Stimulated activated CD8-positive, alpha-beta memory T cell treated with anti-CD3 and anti-CD28 coated beads, Interleukin-2, amount 100 ng/mL, for 48 hours (primary cell): ENCODE data around the gene TAF7L.
"Not testable (repeated sequence)": the region's sequence is repeated elsewhere in the genome, so short reads cannot be mapped to it uniquely, and the experiment has no call there.

ENCODE experiments used
- DNase-seq, 2 donors: peaks; one replicate each; pipeline ENCODE4 v3.0.0-alpha.2; 2020; ENCODE audit warnings: low read depth in 2 of 2

Gene TAF7L, protein sequence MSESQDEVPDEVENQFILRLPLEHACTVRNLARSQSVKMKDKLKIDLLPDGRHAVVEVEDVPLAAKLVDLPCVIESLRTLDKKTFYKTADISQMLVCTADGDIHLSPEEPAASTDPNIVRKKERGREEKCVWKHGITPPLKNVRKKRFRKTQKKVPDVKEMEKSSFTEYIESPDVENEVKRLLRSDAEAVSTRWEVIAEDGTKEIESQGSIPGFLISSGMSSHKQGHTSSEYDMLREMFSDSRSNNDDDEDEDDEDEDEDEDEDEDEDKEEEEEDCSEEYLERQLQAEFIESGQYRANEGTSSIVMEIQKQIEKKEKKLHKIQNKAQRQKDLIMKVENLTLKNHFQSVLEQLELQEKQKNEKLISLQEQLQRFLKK

DNA sequence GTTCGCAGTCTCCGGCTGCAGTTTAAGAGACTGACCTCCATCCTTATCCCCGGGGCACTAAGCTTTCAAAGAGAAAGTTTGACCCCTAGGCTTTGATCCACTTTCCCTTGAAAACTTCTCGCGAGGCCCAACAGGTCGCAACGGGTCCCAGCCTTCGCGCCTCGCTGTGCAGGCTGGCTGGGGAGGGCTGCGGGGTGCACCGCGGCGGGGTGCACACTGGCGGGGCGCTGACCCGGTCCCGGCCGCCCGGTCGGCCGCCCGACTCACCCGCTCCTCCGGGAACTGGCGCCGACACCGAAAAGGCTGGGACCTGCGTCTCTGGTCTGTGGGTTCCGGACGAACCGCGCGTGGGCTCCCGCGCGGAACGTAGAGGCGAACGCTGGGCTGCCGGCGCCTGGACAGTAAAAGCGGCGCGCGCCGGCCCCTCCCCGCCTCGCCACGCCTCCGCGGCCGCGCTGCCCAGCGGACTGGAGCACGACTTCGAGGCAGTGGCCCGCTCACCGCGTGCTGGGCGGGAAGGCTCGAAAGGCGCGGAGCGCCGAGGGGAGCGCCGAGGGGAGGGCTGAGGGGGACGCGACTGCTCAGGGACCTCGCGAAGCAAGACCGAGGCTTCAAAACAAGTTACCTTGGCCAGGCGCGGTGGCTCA, at the start of gene TAF7L:
Gene TAF7L, minus strand, starts transcription at position 378 of the 647 bp plus-strand sequence. CDS start 3,791 bp downstream, outside the sequence.
- DNase-seq: no peak

DNA sequence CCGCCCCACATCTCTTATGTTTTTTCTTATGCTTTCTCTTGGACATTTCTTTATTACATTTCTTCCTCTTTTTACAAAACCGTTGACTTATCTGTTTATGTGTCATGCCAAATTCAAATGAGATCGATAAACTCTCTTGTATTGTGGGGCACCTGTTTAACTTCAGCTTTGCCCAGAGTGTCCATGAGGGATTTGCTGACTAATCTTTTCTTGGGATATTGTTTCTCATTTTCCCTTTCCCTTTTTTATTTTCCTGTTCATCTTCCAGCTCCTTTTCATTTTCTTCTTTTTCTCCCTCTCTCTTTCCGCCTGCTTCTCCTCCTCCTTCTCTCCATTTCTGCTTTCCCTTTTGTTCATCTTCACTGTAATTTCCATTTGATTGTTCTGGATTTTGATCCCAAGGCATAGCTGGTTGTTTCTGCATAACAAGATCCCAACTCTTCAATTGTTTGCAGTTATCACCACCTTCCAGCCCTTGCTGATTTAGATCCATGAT, 46.7 kb upstream of the TAF7L start:
- no peak for DNase-seq

DNA sequence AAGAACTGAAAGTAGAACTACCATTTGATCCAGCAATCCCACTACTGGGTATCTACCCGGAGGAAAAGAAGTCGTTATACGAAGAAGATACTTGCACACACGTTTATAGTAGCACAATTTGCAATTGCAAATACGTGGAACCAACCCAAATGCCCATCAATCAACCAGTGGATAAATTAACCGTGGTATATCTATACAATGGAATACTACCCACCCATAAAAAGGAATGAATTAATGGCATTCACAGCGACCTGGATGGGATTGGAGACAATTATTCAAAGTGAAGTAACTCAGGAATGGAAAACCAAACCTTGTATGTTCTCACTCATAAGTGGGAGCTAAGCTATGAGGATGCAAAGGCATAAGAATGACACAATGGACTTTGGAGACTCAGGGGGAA, 43.2 kb upstream of the TAF7L start:
- DNase-seq: not testable (repeated sequence)

DNA sequence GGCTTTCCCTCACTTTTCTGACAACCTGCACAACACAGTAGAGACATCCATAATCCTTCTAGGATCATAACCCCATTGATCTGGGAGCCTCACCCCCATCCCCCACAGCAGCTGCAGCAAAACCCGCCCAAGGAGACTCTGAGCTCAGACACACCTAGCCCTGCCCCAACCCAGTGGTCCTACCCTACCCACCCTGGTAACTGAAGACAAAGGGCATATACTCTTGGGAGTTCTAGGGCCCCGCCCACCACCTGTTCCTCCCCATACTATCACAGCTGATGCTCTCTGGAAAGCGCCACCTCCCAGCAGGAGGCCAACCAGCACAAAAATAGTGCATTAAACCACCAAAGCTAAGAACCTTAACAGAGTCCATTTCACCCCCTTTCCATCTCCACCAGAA, 35.5 kb upstream of the TAF7L start:
- not testable (repeated sequence) for DNase-seq

DNA sequence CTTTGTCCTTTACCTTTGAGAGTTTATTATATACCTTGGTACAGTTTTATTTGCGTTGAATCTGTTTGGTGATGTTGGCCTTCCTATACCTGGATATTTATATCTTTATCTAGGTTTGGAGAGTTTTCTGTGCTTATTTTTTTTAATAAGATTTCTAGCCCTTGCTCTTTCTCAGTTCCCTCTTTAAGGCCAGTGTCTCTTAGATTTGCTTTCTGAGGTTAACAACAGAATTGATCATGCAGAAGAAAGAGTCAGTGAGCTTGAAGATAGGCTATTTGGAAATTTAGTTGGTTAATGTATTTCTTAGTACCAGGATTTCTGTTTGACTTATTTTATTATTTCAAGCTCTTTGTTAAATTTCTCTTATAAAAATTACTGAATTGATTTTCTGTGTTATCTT, 12.7 kb upstream of the TAF7L start:
- DNase-seq: no peak

DNA sequence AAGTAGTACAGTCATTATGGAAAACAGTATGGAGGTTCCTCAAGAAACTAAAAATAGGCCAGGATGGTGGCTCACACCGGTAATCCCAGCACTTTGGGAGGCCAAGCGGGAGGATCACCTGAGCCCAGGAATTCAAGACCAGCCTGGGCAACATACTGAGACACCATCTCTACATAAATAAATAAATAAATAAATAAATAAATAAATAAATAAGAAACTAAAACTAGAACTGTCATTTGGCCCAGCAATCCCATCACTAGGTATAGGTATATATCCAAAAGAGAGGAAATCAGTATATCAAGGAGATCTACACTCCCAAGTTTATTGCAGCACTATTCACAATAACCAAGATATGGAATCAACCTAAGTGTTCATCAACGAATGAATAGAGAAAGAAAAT, 4.5 kb upstream of the TAF7L start:
- DNase-seq: not testable (repeated sequence)

DNA sequence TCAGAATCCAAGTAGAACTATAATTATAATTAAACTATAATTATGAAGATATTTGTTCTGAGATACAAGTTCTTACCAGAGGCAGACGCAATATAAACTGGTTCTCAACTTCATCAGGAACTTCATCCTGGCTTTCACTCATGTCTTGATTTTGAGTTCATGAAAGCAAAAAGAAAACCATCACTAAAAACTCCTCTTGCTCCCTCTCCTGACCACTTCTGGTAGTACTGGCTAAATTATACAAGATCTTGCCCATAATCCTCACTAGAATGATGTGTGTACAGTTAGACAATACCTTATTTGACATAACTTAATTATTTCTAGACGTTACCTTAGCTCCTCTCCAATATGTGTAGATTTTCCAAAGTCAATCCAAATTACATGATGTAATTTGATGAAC, 3.7 kb downstream of the TAF7L start:
- no peak for DNase-seq

DNA sequence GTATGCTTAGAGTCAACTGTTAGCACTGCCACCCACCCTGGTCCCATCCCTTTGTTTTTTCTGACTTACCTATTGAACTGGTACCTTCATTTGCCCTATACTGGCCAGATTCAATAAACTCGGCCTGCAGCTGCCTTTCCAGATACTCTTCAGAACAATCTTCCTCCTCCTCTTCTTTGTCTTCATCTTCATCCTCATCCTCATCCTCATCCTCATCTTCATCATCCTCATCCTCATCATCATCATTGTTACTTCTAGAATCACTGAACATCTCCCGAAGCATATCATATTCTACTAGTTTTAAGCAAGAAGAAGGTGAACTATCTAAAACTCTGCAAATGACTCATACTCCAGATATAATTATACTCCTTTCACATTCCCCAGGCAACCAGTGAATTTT, 14.9 kb downstream of the TAF7L start:
- no peak for DNase-seq

DNA sequence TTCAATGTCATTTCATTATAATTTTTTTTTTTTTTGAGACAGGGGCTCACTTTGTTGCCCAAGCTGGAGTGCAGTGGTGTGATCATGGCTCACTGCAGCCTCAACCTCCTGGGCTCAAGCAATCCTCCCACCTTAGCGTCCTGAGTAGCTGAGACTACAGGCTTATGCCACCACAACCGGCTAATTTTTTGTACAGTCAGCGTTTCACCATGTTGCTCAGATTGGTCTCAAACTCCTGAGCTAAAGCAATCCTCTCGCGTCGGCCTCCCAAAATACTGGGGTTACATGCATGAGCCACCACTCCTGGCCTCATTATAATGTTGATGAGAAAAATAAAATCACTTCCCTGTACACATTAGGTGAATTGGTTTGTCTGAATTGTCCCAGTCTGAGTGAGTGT, 16.9 kb downstream of the TAF7L start:
- DNase-seq: no peak

DNA sequence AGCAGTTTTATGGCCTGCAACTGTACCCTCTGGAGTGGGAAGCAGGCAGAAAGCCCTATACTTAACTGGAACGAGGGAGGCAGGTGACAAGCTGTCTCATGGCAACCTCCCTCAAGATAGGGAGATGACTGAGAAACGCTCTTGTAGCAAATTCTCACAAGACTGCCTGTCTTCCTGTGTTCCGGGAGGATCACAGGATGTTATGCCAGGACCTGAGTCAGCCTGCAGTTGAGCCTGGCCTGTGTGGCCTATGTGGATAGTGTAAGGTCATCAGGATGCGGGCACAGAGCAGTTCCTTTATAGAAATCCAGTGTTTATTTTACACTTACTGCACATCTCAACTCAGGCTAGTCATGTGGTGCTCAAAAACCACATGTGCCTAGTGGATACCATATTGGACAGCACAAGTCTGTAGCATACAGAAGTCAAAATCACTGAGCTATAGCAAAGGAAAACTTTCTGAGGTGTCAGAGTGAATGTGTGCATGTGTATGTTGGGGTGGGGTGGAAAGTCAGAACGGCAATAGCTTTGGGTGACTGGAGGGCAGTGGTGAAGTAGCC, 25.2 kb downstream of the TAF7L start:
- DNase-seq: no peak

DNA sequence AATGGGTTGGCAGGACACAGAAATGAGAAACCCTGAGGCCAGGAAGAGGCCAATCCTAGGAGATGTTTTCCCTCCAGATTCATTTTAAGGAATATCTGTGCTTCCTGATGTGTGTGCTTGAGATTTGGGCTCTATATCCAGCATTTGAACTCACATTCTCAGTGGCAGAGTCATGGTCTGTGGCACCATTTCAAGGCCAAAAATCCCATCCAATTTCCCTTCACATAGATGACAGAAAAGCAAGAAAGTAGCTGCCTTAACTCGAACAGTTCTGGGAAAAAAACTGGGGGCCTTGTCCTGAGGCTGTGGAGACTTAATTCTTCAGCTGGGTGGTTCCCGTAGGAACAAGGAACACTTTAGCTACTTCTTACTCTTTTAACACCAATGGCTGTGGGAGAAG, 27.4 kb downstream of the TAF7L start:
- DNase-seq: no peak

DNA sequence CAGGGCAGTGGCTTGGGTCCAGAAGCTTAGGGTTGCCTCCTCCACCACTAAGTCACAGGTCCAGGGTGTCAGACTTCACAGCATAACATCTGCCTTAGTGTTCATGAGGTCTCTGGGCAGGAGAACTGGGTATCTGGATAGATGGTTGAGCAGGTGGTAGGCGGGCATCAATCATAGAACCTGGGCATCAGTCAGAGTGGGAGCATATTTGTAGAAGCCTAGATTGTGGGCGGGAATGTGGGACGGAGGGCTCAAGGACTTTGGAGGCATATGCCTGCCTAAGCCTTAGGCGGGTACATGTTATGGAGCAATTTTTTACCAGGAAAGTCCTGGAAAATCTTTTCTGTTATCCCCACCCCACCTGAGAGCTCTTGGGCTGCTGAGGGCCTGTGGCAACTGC, 28.5 kb downstream of the TAF7L start:
- DNase-seq: no peak

DNA sequence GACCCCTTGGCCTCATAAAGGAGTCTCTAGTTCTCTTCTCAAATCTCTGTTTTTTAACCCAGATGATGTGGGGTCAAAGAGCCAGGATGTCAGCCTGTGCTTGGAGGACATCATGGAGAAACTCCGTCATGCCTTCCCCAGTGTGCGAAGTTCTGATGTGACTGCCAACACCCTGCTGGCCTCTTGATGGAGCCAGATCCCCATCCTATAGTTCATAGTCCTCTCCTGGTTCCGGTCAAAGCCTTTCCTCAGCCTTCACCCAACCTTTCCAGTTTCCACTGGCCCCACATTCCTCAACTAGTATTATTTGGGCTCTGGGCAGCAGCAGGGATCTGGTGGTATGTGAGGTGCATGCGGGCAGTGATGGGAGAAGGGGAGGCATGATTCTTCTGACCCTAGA, 30.7 kb downstream of the TAF7L start:
- DNase-seq: no peak

DNA sequence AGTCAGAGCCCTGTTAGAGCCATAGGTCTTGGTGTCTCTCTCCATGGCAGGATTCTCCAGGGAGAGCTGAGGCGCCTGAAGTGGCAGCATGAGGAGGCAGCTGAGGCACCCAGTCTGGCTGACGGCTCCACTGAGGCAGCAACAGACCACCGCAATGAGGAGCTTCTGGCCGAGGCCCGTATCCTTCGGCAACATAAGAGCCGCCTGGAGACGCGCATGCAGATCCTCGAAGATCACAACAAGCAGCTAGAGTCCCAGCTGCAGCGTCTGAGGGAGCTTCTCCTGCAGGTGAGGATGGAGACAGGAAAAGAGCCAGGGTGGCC, 32.9 kb downstream of the TAF7L start:
- DNase-seq: no peak

DNA sequence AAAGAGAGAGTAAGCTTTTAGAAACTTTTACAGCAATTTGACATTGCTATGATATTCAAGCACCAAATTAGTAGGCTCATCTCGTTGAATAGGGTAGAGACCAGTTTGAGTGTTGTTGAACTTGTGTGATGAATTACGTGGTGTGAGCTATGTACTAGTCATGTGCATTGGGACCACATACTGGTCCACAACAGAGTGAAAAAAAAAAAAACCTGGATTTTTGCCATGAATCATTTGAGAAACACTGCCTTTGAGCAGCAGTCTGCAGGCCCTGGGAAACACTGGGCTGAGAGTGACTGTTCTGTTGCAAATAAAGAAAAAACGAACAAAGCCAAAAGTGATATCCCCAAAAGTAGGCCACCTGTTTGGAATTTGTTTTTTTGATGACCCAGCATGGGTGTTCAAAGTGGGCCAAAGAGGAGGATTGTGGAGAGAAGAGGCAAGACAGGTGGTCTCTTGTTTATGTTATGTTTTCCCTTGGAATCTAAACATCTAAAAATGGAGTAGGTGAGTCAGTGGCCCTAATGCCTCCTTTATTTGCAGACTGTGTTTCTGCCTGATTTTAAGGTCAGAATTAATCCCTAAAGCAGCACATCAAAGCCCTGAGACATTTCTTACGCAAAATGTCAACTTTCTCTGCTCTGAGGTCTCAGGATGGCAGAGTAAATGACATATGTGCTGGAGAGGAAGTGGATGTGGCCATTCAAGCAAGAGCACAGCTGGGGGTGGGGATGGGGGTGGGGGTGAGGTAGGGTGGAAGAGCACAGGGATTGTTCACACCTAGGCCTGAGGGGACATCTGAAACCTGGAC, 33.5 kb downstream of the TAF7L start:
- DNase-seq: no peak

DNA sequence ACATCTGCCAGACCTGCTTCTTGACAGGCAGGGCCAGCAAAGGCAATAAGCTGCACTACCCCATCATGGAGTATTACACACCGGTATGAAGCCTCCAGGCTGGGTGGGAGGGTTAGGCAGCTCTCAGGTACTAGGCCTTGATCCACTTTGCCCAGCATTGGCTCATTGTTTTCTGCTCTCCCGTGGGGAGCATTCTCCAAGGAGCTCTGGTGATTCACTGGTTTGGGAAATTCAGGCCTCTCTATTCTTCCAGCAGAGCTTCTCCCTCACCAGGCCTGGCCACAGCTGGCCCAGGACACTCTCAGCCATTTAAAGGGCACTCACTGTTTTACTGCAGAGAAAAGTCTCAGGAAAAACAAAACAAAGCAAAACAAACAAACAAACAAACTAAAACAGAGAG, 38.5 kb downstream of the TAF7L start:
- DNase-seq: no peak

DNA sequence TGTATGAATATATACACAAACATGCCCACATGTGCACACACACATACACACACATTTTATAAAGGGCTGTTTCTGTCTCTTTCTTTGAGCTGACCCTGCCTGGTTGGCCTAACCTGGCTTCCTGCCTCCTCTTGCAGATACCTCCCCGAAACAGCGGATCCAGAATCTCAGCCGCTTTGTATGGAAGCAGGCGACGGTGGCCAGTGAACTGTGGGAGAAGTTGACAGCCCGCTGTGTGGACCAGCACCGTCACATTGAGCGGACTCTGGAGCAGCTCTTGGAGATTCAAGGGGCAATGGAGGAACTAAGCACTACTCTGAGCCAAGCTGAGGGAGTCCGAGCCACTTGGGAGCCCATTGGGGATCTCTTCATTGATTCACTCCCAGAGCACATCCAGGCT, 49.6 kb downstream of the TAF7L start:
- no peak for DNase-seq

DNA sequence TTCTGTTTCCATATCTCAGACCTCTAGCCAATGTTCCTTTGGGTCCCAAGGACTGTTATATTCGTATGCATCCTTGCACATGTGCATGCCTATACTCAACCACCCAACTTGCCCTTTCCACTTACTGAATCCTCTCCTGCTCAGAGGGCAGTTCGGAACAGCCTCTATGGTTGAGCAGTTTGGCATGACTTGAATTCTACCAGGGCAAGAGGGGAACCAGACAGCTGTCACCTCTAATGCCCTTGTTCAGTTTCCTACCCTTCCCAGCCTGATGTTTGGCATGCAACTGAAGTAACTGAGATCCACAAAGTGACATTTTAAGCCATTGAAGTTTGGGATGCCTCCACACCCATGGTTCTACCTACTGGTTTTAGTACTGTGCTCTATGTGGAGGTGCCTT, 54.1 kb downstream of the TAF7L start:
- DNase-seq: no peak

DNA sequence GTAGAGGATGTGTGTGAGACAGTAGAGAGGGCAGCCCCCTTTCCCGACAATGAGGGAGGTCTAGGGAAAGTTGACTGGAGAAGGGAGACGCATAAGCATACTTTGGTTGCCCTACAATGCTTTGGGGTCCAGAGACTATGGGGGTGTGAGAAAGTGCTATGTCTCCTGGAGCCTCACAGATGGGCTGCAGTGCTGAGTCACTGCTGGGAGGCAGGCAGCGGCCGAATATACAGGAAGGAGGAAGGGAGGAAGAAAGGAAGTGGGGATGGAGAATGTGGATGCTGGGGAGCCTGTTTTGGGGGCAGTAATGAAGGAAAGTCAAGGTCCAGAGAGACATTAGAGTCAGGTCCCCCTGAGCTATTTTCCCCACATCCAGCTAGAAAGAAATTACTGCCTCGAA, 58.8 kb downstream of the TAF7L start:
- no peak for DNase-seq

DNA sequence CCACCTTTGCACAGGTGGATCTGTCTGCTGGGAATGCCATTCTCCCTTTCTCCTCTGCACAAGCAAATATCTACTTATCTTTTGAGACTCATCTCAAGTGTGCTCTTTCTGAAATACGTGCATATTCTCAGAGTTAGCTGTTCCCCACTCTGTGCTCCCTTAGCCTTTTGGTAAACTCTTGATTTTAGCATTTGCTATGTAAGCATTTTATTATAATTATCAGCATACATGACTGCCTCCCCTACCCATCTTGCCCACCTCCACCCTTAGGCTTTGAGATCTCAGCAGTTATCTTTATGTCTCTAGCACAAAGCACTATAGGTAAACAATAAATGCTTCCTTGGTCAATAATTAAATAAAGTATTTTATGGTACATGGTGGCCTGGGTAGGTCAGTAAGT, 60.1 kb downstream of the TAF7L start:
- DNase-seq: no peak

DNA sequence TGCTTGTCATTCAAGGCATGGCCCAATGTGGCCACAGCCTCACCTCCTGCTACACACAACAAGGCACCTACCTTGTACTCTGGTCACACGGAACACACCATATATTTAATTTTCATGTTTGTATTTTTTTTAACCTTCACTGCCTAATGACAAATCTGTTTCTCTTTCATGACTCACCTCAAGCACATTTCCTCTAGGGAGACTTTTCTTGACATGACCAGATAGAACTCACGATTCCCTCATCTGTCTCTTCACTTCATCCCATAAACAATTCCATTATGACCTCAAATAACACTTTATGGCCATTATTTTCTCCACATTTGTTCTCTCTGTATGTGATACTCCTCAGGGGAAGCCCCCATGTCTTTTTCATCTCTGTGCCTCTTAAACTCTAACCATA, 60.5 kb downstream of the TAF7L start:
- no peak for DNase-seq

DNA sequence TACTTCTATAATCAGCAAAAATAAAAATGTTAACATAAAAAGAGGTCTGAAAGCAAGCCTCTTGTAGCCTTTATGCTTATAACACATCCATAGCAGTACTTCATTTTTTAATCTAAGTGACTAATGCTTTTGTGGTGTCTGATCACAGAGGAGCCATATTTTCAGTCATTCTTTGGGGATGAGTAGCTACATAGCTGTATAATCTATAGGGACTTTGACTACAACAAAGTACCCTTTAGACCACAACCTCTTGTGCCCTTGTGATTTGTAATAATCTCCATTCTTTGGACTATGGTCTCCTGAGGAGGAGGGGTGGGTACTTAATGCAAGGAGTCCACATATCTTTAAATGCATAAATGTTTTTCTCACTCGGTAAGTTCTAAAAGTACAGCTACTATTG, 62.0 kb downstream of the TAF7L start:
- no peak for DNase-seq
